Measurements from ENCODE around the gene RBM10.

Gene RBM10

DNA sequence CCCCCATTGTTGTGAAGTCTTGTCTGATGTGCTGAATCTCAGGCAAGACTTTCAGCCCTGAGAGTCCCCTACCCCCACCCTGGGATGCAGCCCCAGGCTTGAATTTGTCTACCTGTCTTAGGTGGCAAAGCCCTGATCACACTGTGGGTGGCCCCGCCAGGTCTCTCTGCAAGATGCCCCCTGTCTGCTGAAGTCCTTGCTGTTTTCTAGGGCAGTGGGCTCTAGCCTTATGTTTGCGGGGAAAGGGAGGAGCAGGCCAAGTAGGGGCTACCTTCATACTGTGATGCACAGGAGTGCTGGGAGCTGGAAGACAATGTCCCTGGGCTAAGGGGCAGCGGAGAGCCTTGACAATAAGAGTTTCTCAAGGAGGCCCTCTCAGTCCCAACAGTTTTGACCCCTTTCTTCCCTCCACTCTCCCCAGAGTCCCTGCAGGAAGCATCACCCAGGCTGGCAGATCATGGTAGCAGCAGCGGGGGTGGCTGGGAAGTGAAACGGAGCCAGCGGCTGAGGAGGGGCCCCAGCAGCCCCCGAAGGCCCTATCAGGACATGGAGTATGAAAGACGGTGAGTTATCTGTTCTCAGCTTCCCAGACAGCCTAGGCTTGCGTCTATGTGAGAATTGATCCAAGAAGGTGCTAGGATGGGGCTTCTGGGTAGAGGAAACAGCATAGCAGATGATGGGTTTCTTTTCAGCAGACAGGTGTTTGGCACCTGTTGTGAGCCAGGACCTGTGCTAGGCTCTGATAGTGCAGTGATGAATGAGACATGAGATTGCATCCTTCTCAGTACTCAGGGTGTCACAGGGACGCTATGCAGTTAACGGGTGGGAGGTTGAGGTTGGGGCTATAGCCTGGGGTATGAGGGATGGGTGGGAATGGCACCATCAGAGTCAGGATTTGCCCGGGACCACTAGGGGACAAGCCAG is 2.2 kb downstream of the RBM10 start:
- no peak for DNase-seq (ENCODE audit: low read depth in 2 of 2, low spot score in 1 of 2)

DNA sequence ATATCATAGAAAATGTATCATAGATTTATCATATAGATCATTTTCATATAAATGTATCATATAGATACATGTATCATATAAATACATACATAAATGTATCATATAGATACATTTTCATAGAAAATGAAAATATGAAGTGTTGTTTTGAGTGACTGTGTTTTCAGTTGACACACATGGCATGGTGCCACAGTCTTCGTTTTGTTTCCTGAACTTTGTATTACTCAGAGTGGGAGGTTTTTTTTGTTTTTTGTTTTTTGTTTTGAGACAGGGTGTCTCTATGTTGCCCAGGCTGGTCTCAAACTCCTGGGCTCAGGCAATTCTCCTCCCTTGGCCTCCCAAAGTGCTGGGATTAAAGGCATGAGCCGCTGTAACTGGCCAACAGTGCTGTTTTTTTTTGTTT is 3.9 kb downstream of the RBM10 start:
- DNase-seq (ENCODE audit: low read depth in 2 of 2, low spot score in 1 of 2) = no peak

DNA sequence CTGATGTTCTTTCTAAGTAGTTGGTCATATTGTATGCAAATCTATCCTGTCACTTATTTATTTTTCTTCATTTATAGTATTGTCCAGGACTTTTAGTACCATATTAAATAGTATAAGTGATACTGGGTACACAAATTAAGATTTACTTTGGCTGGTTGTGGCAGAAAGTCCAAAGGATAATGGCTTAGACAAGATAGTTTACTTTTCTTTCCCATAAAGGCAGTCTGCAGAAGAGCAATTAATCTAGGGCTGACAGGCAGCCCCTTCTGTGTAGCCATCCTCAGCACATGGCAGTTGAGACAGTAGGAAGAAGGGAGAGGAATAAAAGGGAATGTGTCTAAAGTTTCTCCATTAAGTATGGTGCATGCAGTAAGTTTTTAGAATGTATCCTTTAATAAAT is 6.4 kb downstream of the RBM10 start:
- DNase-seq (ENCODE audit: low read depth in 2 of 2, low spot score in 1 of 2) = no peak

DNA sequence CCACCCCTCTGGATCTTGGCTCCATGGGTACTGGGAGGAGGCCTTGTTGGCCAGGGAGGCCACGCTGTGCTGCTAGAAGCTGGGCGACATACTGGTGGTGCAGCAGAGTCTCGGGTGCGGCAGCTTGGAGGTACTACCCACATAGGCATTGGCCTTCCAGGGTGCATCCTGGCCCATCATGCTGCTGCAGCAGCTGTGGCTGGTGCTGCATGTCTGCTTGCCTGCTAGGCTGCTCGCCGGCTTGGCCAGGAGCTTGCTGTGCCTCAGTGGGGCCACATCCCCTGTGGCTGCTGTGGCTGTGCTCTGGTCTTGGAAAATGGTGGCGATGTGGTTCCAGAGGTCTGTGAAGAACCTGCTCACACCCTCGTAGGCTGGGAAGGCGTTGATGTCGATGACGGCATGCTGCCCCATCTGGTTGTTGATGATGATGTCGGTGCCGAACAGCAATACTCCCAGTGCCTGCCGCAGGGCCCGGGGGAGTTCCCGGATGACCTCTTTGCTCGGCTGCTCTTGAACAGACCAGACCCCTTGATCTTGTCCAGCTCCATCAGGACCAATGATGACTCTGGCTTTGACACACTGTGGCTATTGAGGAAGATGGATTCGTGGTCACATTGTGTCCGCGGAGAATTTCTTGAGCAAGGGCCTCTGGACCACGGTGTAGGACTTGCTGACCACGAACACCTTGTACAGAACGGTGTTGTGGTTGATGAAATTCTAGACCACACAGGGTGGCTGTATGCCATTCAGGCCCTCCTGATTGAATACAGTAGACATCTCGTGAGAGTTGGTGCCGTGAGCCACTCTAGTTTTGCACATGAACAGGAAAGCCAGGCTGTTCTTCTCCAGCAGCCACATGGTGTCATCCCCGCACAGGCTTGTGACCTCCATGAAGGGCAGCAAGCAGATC is 11.8 kb downstream of the RBM10 start:
- no peak for DNase-seq (ENCODE audit: low read depth in 2 of 2, low spot score in 1 of 2)

DNA sequence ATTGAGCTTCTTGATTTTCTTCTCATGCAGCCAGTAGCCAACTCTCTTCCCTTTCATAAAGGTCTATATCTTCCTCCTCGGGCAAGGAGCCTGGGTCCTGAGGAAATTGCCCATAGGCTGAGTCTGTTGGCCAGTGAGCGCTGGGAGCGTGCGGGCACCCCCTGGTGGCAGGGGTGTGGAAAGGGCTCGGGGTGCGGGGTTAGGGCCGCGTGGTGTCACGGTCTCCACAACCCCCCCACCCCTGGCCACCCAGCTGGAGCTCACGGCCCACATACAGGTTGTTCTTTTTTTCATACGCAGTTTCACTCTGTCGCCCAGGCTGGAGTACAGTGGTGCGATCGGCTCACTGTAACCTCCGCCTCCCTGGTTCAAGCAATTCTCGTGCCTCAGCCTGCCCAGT is 13.1 kb downstream of the RBM10 start:
- DNase-seq (ENCODE audit: low read depth in 2 of 2, low spot score in 1 of 2) = no peak

DNA sequence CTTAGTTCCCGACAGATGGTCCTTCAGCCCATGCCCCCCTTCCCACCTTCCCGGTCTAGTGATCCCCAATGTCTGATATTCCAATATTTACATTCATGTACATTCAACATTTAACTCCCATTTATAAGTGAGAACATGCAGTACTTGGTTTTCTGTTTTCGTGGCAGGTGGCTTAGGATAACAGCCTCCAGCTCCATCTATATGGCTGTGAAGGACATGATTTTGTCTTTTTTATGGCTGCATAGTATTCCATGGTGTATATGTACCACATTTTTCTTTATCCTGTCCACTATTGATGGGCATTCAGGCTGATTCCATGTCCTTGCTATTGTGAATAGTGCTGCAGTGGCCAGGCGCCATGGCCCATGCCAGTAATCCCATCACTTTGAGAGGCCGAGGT is 13.8 kb downstream of the RBM10 start:
- DNase-seq (ENCODE audit: low read depth in 2 of 2, low spot score in 1 of 2) = no peak

DNA sequence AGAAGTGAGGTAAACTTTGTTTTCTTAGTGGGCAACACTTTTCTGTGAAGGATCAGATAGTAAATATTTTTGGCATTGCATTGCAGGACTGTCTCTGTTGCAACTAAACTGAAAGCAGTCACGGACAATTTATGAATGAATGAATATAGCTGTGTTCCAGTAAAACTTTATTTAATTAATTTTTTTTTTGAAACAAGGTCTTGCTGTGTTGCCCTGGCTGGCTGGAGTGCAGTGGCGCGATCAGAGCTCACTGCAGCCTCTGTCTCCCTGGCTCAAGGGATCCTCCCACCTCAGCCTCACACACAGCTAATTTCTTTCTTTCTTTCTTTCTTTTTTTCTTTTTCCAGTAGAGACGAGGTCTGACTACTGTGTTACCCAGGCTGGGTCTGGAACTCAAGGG is 15.8 kb downstream of the RBM10 start:
- DNase-seq (ENCODE audit: low read depth in 2 of 2, low spot score in 1 of 2) = no peak

DNA sequence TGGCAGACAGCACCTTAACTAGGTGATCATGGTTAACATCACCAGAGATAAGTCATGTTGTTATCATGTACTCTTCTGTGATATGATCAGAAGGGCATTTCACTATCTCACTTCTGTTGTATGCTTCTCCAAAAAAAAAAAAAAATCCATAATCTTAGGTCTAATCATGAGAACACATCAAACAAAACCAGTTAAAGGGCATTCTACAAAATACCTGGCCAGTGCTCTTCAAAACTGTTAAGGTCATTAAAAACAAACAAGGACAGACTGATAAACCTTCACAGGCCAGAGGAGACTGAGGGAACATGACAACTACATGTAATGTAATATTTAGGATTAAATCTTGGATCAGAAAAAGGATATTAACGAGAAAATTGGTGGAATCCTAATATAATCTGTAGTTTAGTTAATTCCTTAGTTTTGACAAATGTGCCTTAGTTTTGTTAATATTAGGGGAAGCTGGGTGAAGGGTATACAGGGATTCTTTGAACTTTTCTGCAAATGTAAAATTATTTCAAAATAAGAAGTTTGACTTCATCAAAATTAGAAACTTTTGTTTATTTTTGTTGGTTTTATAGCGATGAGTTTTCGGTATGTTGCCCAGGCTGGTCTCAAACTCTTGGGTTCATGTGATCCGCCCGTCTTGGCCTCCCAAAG is 18.0 kb downstream of the RBM10 start:
- DNase-seq (ENCODE audit: low read depth in 2 of 2, low spot score in 1 of 2) = no peak

DNA sequence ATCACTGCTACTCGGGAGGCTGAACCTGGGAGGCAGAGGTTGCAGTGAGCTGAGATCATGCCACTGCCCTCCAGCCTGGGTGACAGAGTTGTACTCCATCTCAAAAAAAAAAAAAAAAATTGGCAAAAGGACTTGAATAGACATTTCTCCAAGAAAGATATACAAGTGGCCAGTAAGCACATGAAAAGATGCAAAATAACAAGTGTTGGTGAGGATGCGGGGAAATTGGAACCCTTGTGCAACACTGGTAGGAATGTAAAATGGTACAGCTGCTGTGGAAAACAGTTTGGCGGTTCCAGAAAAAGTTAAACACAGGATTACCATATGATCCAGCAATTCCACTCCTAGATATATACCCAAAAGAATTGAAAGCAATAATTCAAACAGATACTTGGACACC is 19.4 kb downstream of the RBM10 start:
- no peak for DNase-seq (ENCODE audit: low read depth in 2 of 2, low spot score in 1 of 2)

DNA sequence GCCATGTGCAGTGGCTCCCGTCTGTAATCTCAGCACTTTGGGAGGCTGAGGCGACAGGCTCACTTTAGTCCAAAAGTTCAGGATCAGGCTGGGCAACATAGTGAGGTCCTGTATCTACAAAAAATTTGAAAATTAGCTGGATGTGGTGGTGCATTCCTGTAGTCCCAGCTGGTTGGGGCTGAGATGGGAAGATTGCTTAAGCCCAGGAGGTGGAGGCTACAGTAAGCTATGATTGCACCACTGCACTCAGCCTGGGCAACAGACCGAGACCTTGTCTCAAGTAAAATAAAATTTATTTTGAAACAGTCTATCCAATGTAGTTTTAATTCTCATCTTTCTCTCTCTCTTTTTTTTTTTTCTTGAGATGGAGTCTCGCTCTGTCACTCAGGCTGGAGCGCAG is 21.1 kb downstream of the RBM10 start:
- no peak for DNase-seq (ENCODE audit: low read depth in 2 of 2, low spot score in 1 of 2)

DNA sequence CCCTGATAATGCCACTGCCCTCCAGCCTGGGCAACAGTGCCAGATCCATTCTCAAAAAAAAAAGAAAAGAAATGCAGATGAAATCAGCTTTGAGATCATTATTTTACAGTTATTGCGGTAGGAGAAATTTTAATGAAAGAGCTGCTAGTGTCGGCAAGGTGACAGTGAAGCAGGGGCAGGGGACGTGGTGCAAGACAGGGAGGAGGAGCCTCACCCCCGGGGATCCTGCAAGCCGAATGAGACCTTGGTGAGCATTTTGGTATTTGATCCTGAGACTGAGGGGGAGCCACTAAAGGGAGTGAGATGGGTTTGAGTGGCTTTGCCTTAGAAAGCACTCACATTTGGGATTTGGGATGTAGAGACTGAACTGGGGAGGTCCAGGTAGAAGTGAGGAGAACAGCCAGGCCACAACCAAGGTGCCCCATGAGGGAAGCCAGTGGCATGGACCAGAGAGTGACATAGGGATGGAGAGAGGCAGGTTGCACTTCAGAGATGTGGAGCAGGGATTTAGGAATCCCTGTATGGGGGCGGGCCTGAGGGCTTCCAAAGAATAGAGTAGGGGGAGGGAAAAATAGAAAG is 23.6 kb downstream of the RBM10 start:
- DNase-seq (ENCODE audit: low read depth in 2 of 2, low spot score in 1 of 2) = no peak

DNA sequence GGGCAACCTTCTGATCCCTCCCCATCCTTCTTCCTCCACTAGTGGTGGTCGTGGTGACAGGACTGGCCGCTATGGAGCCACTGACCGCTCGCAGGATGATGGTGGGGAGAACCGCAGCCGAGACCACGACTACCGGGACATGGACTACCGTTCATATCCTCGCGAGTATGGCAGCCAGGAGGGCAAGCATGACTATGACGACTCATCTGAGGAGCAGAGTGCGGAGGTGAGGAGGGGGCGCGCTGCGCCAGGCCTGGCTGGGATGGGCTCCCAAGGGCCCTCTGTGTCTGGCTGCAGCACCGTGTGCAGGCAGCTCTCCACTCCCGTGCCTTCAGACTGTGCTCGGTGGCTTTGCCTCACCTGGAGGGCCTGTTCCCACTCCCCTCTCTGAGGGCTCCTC is 24.3 kb downstream of the RBM10 start:
- DNase-seq (ENCODE audit: low read depth in 2 of 2, low spot score in 1 of 2) = no peak

DNA sequence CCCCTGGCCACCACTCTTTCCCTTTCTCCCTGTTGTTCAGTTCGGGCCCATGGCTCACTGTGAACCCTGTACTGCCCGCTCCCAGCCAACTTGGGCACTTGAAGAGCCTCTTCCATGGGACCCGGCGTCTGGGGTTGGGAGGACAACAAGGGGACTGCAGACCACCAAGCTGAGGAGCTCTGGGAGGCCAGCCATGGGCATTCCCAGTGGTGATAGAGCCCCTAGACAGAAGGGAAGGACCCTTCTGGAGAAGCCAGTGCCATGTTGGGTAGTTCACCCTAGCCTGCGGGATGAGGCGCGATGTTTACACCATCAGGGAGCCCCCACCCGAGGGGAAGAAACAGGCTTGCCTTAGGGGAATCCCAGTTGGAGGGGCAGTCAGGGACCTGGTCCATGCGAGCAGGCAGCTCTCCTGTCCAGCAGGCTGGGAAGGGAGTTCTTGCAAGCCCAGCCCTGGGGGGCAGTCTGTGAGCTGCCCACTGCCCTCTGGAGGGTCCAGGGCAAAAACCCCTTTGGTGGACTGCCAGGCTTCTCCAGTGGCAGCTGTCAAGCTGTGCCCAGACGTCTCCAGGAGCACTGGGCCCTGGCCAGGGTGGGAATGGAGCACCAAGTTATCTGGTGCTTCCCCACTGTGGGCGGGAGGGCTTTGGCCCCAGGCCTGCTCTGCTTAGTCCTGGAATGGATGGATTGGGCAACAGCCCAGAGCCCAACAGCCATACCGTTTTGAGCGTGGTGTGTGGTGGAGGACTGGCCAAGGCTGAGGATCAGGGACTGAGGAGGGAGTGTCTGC is 24.9 kb downstream of the RBM10 start:
- no peak for DNase-seq (ENCODE audit: low read depth in 2 of 2, low spot score in 1 of 2)

DNA sequence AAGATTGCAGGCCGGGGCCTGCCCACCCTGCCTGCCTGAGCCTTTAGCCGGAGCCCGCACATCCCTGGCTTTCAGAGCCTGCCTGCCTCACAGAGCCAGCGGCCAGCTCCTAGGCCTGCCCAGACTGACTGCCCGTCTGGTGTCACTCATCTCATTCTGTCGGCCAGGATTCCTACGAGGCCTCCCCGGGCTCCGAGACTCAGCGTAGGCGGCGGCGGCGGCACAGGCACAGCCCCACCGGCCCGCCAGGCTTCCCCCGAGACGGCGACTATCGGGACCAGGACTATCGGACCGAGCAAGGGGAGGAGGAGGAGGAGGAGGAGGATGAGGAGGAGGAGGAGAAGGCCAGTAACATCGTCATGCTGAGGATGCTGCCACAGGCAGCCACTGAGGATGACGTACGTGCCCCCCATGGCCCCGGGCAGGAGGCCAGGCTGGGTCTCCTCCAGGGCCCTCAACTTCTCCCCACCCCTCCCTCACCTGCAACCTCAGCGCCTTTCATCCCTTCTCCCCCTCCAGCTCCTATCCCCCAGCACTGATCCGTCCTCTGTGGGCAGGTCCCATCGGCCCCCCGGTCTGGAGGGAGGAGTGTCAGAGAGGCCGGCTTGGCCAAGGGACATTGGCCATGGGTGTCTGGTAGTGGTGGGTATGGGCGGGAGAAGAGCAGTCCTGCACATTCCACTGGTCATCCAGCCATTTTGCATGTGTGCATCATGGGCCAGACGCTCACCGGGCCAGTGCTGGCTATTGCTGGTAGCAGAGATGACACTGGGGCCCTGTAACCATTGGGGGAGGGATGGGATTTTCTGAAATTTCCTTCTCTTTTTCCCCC is 26.1 kb downstream of the RBM10 start:
- DNase-seq (ENCODE audit: low read depth in 2 of 2, low spot score in 1 of 2) = no peak

DNA sequence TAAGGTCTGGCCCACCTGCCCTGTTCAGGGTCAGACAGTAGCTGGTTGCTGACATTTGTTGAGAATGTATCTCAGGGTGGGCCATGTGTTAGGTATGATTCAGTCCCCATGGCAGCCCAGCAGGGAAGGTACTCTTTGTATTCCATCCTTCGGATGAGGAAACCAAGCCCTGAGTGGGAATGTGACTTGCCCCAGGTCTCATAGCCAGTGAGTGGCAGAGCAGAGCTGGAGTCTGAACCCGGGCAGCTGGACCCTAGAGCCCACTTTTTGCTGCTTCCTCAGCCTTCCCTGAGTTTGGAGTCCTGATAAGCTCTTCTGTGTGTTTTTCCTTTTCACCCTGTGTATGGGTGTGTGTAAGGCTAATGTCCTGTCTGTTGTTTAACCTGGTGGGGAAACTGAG is 27.0 kb downstream of the RBM10 start:
- DNase-seq (ENCODE audit: low read depth in 2 of 2, low spot score in 1 of 2) = no peak

DNA sequence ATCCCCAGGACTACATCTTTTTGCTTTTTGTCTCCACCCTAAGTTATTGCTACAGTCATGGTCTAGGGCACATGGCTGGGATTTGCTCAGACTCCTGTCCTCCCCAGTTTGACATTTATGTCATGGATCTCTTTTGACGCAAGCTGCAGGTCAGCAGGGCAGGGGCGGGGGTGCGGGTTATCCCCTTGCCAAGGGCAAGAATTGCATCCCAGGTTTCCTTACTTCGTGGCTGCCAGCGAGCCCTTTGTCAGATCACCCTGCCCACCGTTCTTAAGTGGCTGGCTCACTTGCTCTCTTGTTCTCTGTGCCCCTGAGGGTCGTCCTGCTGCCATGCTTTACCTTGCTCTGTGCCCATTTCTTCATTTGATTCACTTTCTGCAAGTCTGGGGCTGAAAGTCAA is 27.5 kb downstream of the RBM10 start:
- DNase-seq (ENCODE audit: low read depth in 2 of 2, low spot score in 1 of 2) = no peak

DNA sequence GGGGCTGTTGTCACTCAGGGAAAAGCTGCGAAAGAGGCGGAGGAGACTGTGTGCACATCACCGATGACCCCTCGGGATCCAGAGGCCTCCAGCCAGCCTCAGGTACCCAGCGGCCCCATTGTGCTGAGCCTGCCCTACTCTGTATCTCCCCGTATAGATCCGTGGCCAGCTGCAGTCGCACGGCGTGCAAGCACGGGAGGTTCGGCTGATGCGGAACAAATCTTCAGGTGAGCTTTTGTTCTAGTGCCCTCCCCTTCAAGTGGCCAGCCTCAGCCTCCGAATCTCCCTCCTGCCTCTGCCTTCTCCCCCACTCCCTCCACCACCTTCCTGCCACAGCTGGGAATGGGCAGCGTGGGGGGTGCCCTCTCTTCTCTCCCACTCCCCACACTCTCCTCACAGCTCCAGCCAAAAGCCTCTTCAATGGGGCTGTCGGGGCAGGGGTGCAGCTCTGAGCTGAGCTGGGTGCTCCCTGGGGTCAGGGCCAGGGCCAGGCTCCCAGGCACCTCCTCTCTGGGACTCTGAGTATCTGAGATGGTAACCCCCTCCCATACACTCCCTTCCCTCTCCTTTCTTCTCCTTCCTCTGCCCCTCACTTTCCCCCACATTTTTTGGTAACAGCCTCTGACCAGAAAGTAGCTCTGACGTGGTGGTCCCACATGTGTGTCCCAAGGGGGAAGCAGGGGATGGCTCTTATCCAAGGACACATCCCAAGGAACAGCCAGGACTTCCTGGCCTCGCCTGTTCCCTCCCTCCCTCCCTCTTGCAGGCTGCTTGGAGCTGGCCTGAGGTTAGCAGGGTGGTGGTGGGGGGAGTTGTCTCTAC is 28.2 kb downstream of the RBM10 start:
- DNase-seq (ENCODE audit: low read depth in 2 of 2, low spot score in 1 of 2) = no peak

DNA sequence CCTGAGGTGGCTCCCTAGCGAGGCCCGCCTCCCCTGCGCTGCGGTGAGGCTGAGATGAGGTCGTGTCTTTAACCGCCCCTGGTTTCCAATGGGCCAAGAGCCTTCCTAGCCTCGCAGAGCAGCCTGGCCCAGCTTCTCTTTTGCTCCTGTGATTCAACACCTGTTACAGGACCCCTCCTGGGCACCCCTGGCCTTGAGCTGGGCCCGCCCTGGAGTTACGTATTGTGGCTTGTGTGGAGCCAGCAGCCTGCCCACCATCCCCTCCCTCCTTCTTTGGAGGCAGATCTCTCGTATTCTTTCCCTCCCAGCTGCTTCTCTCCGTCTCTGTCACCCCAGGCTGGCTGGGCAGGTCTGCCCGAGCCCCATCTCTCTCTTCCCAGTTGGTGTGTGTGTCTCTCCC is 29.4 kb downstream of the RBM10 start:
- DNase-seq (ENCODE audit: low read depth in 2 of 2, low spot score in 1 of 2) = no peak
